Astrocyte of the spinal cord (primary cell): ENCODE results near the gene RNF38.
"Not testable (repeated sequence)": the region's sequence is repeated elsewhere in the genome, so short reads cannot be mapped to it uniquely, and the experiment has no call there.

Source experiments
- DNase-seq: peaks from one replicate; pipeline ENCODE4 v3.0.0; 2011; ENCODE audit warnings: low read depth, low spot score
- H3K4me3 ChIP-seq: 2 replicates; pipeline ENCODE4 v1.5.1; 2011; ENCODE audit warnings: low read depth, mild to moderate bottlenecking, low read length, moderate library complexity
- in situ Hi-C: cut with HindIII; loops from 2 replicates; pipeline ENCODE4 v1.10.0; 2017; ENCODE audit warnings: low sequenced_read_pairs
- TF ChIP-seq, protein P1 (sequence below): IDR thresholded peaks from 2 replicates; pipeline ENCODE4 v1.5.1; 2012; ENCODE audit warnings: low read depth, mild to moderate bottlenecking, low read length, inconsistent platforms

RNF38 gene

DNA sequence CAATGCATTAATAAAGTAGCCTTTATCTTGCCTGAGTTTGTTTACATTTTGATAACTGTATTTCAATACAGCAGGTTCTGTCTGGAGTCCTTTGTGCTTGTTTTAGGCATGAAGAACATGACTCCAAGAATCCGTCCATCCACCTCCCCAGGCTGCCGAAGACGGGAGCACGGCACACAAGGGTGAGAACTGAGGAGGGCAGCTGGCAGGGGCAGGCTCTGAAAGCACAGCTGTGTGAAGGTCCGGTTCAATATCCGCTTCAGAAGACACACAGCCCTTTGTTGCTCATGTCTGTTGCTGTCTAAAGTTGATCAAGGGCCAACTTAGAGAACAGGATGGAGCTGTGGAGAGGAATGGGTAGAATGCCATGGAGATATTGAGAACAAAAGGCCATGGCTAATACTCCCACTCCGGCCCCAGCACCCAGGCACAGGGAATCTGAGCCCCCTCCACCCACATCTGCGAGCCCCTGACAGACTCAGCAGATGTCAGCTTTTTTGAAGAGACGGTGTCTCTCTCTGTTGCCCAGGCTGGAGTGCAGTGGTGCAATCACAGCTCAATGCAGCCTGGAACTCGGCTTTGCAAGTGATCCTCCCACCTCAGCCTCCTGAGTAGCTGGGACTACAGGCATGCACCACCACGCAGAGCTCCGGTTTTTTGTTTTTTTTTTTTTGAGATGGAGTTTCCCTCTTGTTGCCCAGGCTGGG, 83.3 kb downstream of the RNF38 start:
- no peak overlapping the region for H3K4me3 ChIP-seq
- TF ChIP-seq, protein P1, sequence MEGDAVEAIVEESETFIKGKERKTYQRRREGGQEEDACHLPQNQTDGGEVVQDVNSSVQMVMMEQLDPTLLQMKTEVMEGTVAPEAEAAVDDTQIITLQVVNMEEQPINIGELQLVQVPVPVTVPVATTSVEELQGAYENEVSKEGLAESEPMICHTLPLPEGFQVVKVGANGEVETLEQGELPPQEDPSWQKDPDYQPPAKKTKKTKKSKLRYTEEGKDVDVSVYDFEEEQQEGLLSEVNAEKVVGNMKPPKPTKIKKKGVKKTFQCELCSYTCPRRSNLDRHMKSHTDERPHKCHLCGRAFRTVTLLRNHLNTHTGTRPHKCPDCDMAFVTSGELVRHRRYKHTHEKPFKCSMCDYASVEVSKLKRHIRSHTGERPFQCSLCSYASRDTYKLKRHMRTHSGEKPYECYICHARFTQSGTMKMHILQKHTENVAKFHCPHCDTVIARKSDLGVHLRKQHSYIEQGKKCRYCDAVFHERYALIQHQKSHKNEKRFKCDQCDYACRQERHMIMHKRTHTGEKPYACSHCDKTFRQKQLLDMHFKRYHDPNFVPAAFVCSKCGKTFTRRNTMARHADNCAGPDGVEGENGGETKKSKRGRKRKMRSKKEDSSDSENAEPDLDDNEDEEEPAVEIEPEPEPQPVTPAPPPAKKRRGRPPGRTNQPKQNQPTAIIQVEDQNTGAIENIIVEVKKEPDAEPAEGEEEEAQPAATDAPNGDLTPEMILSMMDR: no peak
- no peak for DNase-seq

DNA sequence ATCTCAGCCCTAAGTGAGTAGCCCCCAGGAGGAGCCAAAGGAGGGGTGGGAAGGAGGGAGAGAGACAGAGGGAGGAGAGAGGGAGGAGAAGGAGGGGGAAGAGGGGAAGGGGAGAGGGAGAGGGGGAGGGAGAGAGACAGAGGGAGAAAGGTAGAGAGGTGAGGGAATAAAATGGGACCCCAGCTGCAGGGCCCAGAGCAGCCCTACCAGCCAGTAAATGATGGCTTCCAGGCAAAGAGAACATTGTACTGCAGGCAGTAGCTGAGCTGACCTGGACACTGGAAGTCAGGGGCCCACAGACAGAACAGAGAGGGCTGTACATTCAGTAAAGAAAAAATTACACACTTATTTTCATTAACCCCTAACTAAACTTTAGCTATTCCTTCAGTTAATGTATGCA, 84.0 kb downstream of the RNF38 start:
- DNase-seq: no peak
- in situ Hi-C loops: no loop called here
- TF ChIP-seq, protein P1: no peak
- no peak overlapping the region for H3K4me3 ChIP-seq

More for the DNA sequence above, 83.3 kb downstream of the RNF38 start:
- in situ Hi-C loops: no loop called here

DNA sequence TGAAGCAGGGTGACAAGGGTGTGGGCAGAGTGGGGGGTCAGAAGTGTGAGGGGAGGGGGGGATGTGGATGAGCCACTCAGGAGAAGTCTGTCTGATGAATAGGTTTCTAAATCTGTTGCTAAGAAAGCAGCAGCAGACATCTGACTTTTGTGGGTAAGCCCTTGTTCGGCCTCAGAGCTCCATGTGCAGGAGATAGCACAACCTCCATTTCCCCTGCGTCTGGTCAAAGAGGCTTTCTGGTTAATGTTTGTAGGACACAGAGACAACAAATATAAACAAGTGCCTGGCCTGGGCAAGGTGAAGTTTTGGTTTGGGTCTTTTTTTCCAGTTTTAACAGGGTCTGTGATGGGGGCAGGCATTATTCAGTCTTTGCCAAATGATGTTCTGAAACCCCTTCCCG, 84.8 kb downstream of the RNF38 start:
- no peak overlapping the region for H3K4me3 ChIP-seq
- no peak for DNase-seq
- TF ChIP-seq, protein P1: no peak
- in situ Hi-C loops: no loop called here

DNA sequence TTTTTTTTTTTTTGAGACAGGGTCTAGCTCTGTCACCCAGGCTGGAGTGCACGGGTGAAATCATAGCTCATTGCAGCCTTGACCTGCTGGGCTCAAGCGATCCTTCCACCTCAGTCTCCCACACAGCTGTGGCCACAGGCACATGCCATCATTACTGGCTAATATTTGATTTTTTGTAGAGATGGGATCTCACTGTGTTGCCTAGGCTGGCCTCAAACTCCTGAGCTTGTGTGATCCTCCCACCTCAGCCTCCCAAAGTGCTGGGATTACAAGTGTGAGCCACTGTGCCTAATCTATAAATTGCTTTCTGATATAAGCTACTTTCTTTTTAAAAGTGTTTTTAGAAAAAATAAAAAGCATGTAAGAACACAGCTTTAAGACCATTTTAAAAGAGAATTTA, 85.3 kb downstream of the RNF38 start:
- in situ Hi-C loops: no loop called here
- DNase-seq: no peak
- TF ChIP-seq, protein P1: no peak
- no peak overlapping the region for H3K4me3 ChIP-seq

DNA sequence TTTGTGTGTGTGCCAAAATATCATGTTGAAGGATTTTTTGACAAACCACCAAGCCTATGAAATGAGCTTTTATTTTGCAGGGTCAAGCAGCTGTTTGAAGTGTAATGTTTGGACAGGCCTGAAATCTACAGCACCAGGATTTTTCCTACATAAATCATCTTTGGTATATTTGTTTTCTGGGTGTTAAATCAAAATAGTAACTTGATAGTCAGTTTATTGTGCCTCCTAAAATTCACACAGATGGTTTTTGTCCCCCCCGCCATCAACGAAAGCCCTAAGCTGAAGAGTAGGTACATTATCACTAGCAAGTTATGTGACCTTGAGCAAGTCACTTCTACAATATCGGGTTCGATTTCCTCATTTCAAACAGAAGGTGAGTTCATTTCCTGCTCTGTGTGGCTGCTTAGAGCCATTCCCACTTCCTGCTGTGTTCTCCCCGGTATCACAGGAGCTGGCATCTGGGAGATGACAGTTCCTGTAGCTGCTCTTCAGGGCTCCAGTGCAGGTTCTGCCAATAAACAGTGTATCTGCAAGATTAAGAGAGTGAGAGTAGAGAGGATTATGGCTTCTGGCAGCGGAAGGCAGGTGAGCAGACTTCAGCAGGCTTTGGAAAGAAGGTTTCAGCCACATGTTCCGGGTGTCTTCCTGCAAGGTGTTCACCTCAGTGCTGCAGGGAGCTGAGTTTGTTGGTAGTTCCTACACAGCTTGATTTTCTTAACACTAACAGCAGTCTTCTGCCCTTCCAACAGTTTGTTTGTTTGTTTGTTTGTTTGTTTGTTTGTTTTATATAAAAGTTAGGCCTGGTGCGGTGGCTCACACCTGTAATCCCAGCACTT, 93.4 kb downstream of the RNF38 start:
- no peak overlapping the region for H3K4me3 ChIP-seq
- TF ChIP-seq, protein P1: no peak
- peak; percentile 8 for DNase-seq
- in situ Hi-C loops: no loop called here

DNA sequence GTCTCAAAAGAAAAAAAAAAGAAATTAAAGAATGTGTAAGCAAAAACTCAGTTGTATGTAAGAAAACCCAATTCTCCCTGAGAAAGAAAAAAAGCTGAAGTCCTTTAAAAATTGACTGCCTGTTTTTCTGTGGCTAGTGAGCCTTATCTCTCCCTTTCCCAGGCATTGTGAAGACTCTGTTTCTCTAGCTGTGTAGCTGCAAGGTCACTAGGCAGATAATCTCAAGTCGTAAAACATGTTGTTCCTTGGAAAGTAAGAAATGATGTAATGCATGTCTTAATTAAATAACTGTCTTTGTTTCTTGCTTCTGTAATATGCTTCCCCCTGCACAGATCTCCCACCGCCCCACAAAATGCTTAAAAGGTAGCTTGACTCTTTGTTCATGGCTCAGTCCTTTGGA, 95.7 kb downstream of the RNF38 start:
- in situ Hi-C loops: not testable (repeated sequence)

DNA sequence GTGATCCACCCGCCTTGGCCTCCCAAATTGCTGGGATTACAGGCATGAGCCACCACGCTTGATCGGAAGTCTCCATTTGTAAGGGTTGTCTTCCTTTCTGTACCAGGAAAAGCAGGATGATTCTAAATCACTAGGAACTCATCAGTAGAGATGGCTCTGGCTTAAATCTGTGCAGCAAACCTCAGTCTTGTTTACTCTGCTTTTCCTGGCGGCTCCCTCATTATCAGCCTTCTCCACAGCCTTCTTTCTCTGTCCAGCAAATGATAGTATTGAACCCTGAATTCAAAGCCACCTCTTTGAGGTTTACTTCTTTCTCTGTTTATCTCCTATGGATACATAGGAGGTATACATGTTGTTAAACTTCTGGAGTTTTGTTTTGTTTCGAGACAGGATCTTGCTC, 98.8 kb downstream of the RNF38 start:
- TF ChIP-seq, protein P1: no peak
- in situ Hi-C loops: no loop called here
- no peak overlapping the region for H3K4me3 ChIP-seq
- no peak for DNase-seq

More for the DNA sequence above, 95.7 kb downstream of the RNF38 start:
- not testable (repeated sequence) for DNase-seq, H3K4me3 ChIP-seq
